Measurements from ENCODE around the gene DLEC1. TPM values are rescaled to one million over a fixed set of nuclear protein-coding genes. Genes with fewer than 3 reads are reported as not detected.

The DLEC1 gene
- total and polyA plus RNA-seq, 9 of the 15 experiments (the other 6 are each of a cell fraction or from before 2014, with no cell fraction given), result 0.07 to 0.08 TPM; not detected in 7

DNA sequence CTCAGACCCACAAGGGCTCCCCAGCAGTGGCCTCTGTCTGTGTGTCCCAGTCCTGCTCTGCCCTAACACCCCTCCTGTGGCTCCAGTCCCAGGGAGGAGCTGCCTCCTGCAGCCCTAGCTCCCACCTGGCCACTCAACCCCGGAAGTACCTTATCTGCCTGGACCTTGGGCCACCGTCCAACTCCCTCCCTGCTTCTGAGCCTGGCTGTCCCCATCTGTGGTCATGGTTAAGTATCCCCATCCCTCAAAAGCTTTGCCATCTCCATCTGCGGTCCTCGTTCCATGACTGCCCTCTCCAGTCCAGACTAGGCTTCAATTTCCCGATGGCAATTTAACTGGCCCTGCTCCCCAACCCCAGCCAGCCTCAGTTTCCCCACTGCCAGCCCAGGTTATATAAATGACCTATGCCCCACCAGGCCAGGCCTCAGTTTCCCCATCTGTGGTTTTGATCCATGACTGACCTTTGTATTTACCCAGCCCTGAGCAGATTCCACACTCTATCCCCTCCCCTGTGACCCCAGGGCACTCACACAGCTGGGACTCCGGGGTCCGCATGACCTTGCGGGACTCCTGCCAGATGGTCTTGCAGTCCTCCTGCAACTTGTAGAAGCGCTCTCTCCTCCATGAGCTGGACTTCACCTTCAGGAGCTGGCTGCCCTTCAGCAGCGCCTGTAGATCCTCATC is 19.2 kb upstream of the DLEC1 start (continued):
- TF ChIP-seq, protein P1, sequence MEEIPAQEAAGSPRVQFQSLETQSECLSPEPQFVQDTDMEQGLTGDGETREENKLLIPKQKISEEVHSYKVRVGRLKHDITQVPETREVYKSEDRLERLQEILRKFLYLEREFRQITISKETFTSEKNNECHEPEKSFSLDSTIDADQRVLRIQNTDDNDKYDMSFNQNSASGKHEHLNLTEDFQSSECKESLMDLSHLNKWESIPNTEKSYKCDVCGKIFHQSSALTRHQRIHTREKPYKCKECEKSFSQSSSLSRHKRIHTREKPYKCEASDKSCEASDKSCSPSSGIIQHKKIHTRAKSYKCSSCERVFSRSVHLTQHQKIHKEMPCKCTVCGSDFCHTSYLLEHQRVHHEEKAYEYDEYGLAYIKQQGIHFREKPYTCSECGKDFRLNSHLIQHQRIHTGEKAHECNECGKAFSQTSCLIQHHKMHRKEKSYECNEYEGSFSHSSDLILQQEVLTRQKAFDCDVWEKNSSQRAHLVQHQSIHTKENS (CRISPR knock-in tag; IDR thresholded peaks at IDR 0.05), result no peak
- no peak for TF ChIP-seq ZNF253 (CRISPR knock-in tag; conservative IDR thresholded peaks at IDR 0.05)
- no peak for TF ChIP-seq MCM7 (IDR thresholded peaks at IDR 0.05)
- no peak for TF ChIP-seq TBL1XR1 (IDR thresholded peaks at IDR 0.05; ENCODE audit: low read length in 2 of 2)
- no peak for TF ChIP-seq ADNP (tag; IDR thresholded peaks at IDR 0.05)
- no peak for TF ChIP-seq ZNF12 (CRISPR knock-in tag; IDR thresholded peaks at IDR 0.05)
- TF ChIP-seq GTF2F1 (IDR thresholded peaks at IDR 0.05; ENCODE audit: low read depth, low read length), result no peak
- no peak for TF ChIP-seq MED1 (CRISPR knock-in tag; IDR thresholded peaks at IDR 0.05; ENCODE audit: borderline replicate concordance)
- no peak for TF ChIP-seq ZBED1 (IDR thresholded peaks at IDR 0.05)
- no peak for TF ChIP-seq CSDE1 (IDR thresholded peaks at IDR 0.05)
- peak; percentile 96 for TF ChIP-seq CTBP1 (IDR thresholded peaks at IDR 0.05; ENCODE audit: borderline replicate concordance)
- TF ChIP-seq ZNF140 (CRISPR knock-in tag; IDR thresholded peaks at IDR 0.05), result no peak
- TF ChIP-seq FOXK1 (CRISPR knock-in tag; IDR thresholded peaks at IDR 0.05; ENCODE audit: borderline replicate concordance), result no peak
- no peak for TF ChIP-seq MBD2 (IDR thresholded peaks at IDR 0.05; ENCODE audit: borderline replicate concordance, low read depth)
- TF ChIP-seq ZNF212 (CRISPR knock-in tag; IDR thresholded peaks at IDR 0.05), result no peak
- no peak for TF ChIP-seq NCOA1 (IDR thresholded peaks at IDR 0.05; ENCODE audit: low read depth)
- no peak for TF ChIP-seq TCF7L2 (IDR thresholded peaks at IDR 0.05; ENCODE audit: low read depth, low read length)
- no peak for TF ChIP-seq CCAR2 (IDR thresholded peaks at IDR 0.05; ENCODE audit: low read depth, low read length)
- no peak for TF ChIP-seq ZKSCAN3 (CRISPR knock-in tag; IDR thresholded peaks at IDR 0.05)
- no peak for TF ChIP-seq ZSCAN29 (IDR thresholded peaks at IDR 0.05)
- TF ChIP-seq KDM5B (IDR thresholded peaks at IDR 0.05; ENCODE audit: insufficient replicate concordance, low read depth, low read length), result no peak
- no peak for TF ChIP-seq HCFC1 (IDR thresholded peaks at IDR 0.05; ENCODE audit: low read depth, low read length)
- TF ChIP-seq CHD2 (IDR thresholded peaks at IDR 0.05; ENCODE audit: low read depth, low read length), result no peak
- no peak for TF ChIP-seq GTF2A2 (tag; IDR thresholded peaks at IDR 0.05)
- TF ChIP-seq SP1 (CRISPR knock-in tag; IDR thresholded peaks at IDR 0.05), result peak; percentile 54; the same call in 1 of the 2 replicates
- TF ChIP-seq GATAD2A (IDR thresholded peaks at IDR 0.05), result no peak
- TF ChIP-seq, protein P2, sequence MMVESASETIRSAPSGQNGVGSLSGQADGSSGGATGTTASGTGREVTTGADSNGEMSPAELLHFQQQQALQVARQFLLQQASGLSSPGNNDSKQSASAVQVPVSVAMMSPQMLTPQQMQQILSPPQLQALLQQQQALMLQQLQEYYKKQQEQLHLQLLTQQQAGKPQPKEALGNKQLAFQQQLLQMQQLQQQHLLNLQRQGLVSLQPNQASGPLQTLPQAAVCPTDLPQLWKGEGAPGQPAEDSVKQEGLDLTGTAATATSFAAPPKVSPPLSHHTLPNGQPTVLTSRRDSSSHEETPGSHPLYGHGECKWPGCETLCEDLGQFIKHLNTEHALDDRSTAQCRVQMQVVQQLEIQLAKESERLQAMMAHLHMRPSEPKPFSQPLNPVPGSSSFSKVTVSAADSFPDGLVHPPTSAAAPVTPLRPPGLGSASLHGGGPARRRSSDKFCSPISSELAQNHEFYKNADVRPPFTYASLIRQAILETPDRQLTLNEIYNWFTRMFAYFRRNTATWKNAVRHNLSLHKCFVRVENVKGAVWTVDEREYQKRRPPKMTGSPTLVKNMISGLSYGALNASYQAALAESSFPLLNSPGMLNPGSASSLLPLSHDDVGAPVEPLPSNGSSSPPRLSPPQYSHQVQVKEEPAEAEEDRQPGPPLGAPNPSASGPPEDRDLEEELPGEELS (CRISPR knock-in tag; IDR thresholded peaks at IDR 0.05; ENCODE audit: borderline replicate concordance), result no peak
- TF ChIP-seq ZNF583 (CRISPR knock-in tag; IDR thresholded peaks at IDR 0.05), result 0 out of 2 replicates have a peak, but pooled peaks have one; percentile 10
- no peak; a peak in 1 of 3 replicates for TF ChIP-seq CBX3 (IDR thresholded peaks at IDR 0.05; ENCODE audit: borderline replicate concordance in 1 of 2, low read length in 2 of 2)
- TF ChIP-seq ETV5 (CRISPR knock-in tag; IDR thresholded peaks at IDR 0.05; ENCODE audit: low read depth), result peak; percentile 81
- TF ChIP-seq ZFP36 (IDR thresholded peaks at IDR 0.05; ENCODE audit: low read depth, low read length, partially characterized antibody), result no peak
- 0 out of 2 replicates have a peak, but pooled peaks have one; percentile 55 for TF ChIP-seq XRCC5 (IDR thresholded peaks at IDR 0.05; ENCODE audit: low read depth, low read length)
